SH-SY5Y (cell line): ENCODE data around the gene PHLDB2.

Experiments used
- GATA2 ChIP-seq: IDR thresholded peaks from 2 replicates; pipeline ENCODE4 v1.6.1; 2011; ENCODE audit warnings: mild to moderate bottlenecking, low read depth, low read length
- GATA3 ChIP-seq: IDR thresholded peaks from 2 replicates; pipeline ENCODE4 v1.6.1; 2011; ENCODE audit warnings: low read depth, mild to moderate bottlenecking, low read length, moderate library complexity

DNA sequence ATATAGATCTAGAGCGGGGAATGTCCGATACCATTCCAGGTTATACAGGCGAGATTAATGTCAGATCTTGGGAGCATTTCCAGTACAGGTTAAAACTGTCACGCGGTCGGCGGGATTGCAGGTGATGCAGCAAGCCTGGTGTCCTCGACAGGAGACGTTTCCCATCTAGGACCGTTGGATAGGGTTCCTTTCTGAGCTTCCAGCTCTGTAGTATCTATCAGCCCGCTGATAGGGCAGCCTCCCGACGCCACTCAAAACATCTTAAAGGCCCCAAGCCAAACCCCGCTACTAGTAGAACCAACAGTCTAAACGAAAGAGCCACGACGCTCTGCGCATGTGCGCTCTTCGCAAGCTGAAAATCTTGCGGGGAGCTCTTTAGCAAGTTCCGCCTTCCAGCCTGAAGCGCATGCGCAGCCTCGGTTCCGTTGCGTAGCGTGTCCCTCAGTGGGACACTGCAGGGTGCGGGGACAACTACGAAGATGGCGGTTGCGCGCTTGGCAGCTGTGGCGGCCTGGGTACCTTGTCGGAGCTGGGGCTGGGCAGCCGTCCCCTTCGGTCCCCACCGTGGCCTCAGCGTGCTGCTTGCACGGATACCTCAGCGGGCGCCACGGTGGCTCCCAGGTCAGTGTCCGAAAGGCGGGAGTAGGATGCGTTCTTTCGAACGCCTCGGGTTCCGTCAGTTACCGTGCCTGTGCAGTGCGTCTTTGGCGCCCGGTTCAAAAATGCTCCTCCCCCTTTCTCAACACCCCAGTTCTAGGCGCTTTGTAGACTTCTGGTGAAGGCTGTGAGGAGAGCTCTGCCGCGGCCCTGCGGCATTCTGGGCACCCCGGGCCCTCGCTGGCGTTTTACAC lies 119.7 kb downstream of the PHLDB2 start, which contains the start of gene ABHD10:
- no peak; the same call in 1 of the 2 replicates for TF ChIP-seq GATA3
- TF ChIP-seq GATA2 = peak; percentile 45; the same call in 1 of the 2 replicates
